Common myeloid progenitor, CD34-positive (primary cell): ENCODE measurements around the gene ABCB11.

Experiments
- CTCF ChIA-PET: fragments of 350-600 bp; sonication (Branson Sonifier 250); formaldehyde crosslinking; loops from one replicate; lab custom pipeline; 2021; ENCODE audit warnings: antibody characterized with exemption; lab: Charles Lee
- POLR2A ChIA-PET: fragments of 350-600 bp; sonication (Branson Sonifier 250); formaldehyde crosslinking; loops from one replicate; lab custom pipeline; 2021; ENCODE audit warnings: antibody characterized with exemption; lab: Charles Lee
- DNase-seq, 3 donors: peaks; one replicate each; pipeline versions ENCODE4 v3.0.0 to v3.0.0-alpha.2; 2013
- H3K27ac ChIP-seq, 2 experiments: 1 replicate in 1 of 2; 2 replicates in 1 of 2; pipeline ENCODE4 v1.7.0; 2013; ENCODE audit warnings: inconsistent platforms in 2 of 2, low read length in 2 of 2, mild to moderate bottlenecking in 2 of 2, low read depth in 1 of 2, moderate library complexity in 1 of 2; ENCODE audit not compliant: severe bottlenecking in 2 of 2, insufficient read depth in 1 of 2, poor library complexity in 1 of 2
- H3K27me3 ChIP-seq, 5 experiments: replicated peaks in 2 of 5; 1 replicate in 3 of 5; 2 replicates in 2 of 5; pipeline versions ENCODE4 v1.6.1 to v1.7.0; 2013; ENCODE audit warnings: low read length in 4 of 5, mild to moderate bottlenecking in 2 of 5, moderate library complexity in 2 of 5, inconsistent platforms in 1 of 5; ENCODE audit not compliant: insufficient read depth in 5 of 5, control insufficient read depth in 4 of 5
- H3K36me3 ChIP-seq, 4 experiments: 1 replicate in 2 of 4; 2 replicates in 2 of 4; pipeline versions ENCODE4 v1.6.1 to v1.7.0; 2013; ENCODE audit warnings: low read length in 3 of 4, control low read depth in 1 of 4, mild to moderate bottlenecking in 1 of 4; ENCODE audit not compliant: control insufficient read depth in 4 of 4, insufficient read depth in 4 of 4
- H3K4me1 ChIP-seq, 4 experiments: 1 replicate in 3 of 4; 2 replicates in 1 of 4; pipeline versions ENCODE4 v1.6.1 to v1.7.1; 2013; ENCODE audit warnings: low read length in 3 of 4, mild to moderate bottlenecking in 3 of 4, control low read depth in 1 of 4, inconsistent platforms in 1 of 4, moderate library complexity in 1 of 4; ENCODE audit not compliant: control insufficient read depth in 4 of 4, insufficient read depth in 4 of 4; ENCODE audit errors: control extremely low read depth in 1 of 4
- H3K4me3 ChIP-seq, 7 experiments: 1 replicate in 4 of 7; 2 replicates in 3 of 7; pipeline versions ENCODE4 v1.5.1 to v1.7.0; 2013; ENCODE audit warnings: mild to moderate bottlenecking in 7 of 7, low read length in 6 of 7, moderate library complexity in 6 of 7, inconsistent platforms in 2 of 7, low read depth in 2 of 7, control low read depth in 1 of 7; ENCODE audit not compliant: insufficient read depth in 4 of 7, control insufficient read depth in 1 of 7; ENCODE audit errors: extremely low read depth in 1 of 7
- H3K9me3 ChIP-seq, 5 experiments: 1 replicate in 4 of 5; 2 replicates in 1 of 5; pipeline versions ENCODE4 v1.6.1 to v1.7.1; 2013; ENCODE audit warnings: low read length in 4 of 5, mild to moderate bottlenecking in 2 of 5, inconsistent platforms in 1 of 5, low read depth in 1 of 5, moderate library complexity in 1 of 5; ENCODE audit not compliant: control insufficient read depth in 4 of 5, insufficient read depth in 2 of 5; ENCODE audit errors: control extremely low read depth in 1 of 5
- WGBS: methylation state at CpG from one replicate; pipeline ENCODE4 v1.1.5; 2013; ENCODE audit not compliant: insufficient coverage; 5-methylcytosine and 5-hydroxymethylcytosine counted together

ABCB11 gene

GRCh38 chr2:169034256-169034655, 3.1 kb upstream of the ABCB11 start:
- no peak overlapping the region for H3K27ac ChIP-seq
- peaks cover 3 to 13% (median 7%) of the 10 kb centered on the region in 4 experiments for H3K4me1 ChIP-seq
- no peaks in the 10 kb centered on the region for H3K9me3 ChIP-seq
- no peaks in the 10 kb centered on the region for H3K36me3 ChIP-seq
- ChIA-PET CTCF (interaction anchor here (1.3 kb wide), 1 partner anchor 23 kb away, joined by 3 read pairs; no protein-coding TSS in a partner anchor), POLR2A (no interaction called here)
- no peak overlapping the region for H3K4me3 ChIP-seq
- no CpG with 5 or more reads among the region's 1 CpG for WGBS
- H3K27me3 ChIP-seq, result no peaks in the 10 kb centered on the region
- DNase-seq, result peak in 2 of 3 donors; percentile 35 to 45

DNA sequence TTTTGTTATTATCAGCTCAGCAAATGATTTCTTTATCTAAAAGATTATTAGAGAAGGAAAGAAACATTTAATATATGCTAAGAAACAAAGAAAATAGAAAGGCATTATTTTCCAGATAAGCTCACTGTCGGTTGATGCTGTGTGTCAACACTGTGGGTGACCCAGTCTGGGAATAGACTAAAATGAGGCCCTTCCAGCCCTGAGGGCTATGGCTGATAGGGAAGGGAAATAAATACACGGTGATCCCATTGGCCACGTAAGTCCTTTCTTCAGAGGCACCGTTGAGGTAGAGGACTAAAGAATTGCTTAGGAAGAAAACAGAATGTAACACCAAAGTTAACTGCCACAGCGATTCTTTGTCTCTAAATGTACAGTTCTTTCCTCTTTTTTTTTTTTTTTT, 1.8 kb downstream of the ABCB11 start:
- no peak for DNase-seq
- no peak overlapping the region for H3K4me3 ChIP-seq
- ChIA-PET POLR2A (interaction anchor here (0.6 kb wide), 1 partner anchor 11 kb away, joined by 3 read pairs; no protein-coding TSS in a partner anchor), CTCF (interaction anchor here (0.7 to 0.9 kb wide), 2 partner anchors 19 to 94 kb away, joined by 3 to 4 read pairs; no protein-coding TSS in a partner anchor)
- no peaks in the 10 kb centered on the region for H3K4me1 ChIP-seq
- no peak overlapping the region for H3K27ac ChIP-seq
- no peaks in the 10 kb centered on the region for H3K36me3 ChIP-seq
- no peaks in the 10 kb centered on the region for H3K9me3 ChIP-seq
- no peaks in the 10 kb centered on the region for H3K27me3 ChIP-seq
- WGBS, result 89% methylated on average over 1 of the region's 5 CpGs

- no peak overlapping the region for H3K27ac ChIP-seq
- no peaks in the 10 kb centered on the region for H3K27me3 ChIP-seq
- WGBS, result 100% methylated on average over 1 of the region's 3 CpGs
- peak in 2 of 3 donors; percentile 17 to 42 for DNase-seq
- no peaks in the 10 kb centered on the region for H3K9me3 ChIP-seq
- H3K4me1 ChIP-seq, result no peaks in the 10 kb centered on the region
- ChIA-PET POLR2A (no interaction called here), CTCF (no interaction called here)
- no peaks in the 10 kb centered on the region for H3K36me3 ChIP-seq
- H3K4me3 ChIP-seq, result no peak overlapping the region
These were observed 3.9 kb downstream of the ABCB11 start for GRCh38 chr2:169027234-169027633.

DNA sequence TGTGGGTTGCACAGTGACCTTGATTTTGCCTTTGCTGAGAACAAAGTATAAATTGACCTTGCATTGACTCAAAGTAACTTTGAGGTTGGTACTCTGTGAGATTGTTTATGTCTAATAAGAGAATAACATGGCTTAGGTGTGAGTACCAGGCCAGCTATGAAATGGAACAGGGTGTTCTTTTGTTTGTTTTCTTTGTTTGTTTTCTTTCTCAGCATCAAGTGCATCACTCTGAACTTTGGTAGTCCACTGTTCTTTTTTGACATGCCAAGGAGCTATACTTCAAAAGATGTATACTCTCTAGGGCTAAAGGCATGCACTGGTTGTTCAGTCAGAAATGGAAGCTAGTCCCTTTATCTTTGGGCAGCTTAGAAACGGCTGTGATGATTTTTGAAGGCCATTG, 5.1 kb downstream of the ABCB11 start:
- Histone ChIP-seq H3K27ac (no peak overlapping the region), H3K9me3 (no peaks in the 10 kb centered on the region), H3K4me1 (no peaks in the 10 kb centered on the region), H3K36me3 (no peaks in the 10 kb centered on the region), H3K4me3 (no peak overlapping the region), H3K27me3 (no peaks in the 10 kb centered on the region)
- no peak for DNase-seq
- ChIA-PET POLR2A (no interaction called here), CTCF (no interaction called here)
- WGBS, result no CpG with 5 or more reads among the region's 1 CpG

DNA sequence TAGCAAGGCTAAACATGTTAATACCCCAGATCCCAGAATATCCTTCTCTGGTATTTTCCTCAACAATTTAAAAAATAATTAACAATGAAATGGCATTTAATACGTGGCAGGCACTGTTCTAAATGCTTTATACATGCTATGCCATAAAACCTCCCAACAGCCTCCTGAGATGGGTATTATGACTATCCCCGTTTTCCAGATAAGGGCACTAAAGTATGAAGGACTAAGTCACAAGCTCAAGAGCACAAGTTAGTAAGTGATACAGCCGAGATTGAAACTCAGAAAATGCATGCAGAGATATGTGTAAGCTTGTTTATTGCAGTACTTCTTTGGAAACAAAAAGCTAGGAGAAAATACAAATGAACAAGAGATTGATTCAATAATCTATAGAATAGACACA, 8.0 kb downstream of the ABCB11 start:
- Histone ChIP-seq H3K27me3 (no peaks in the 10 kb centered on the region), H3K4me3 (no peak overlapping the region), H3K4me1 (no peaks in the 10 kb centered on the region), H3K36me3 (no peaks in the 10 kb centered on the region), H3K9me3 (no peaks in the 10 kb centered on the region), H3K27ac (no peak overlapping the region)
- ChIA-PET POLR2A (no interaction called here), CTCF (no interaction called here)
- 100% methylated on average over 2 of the region's 3 CpGs for WGBS
- no peak for DNase-seq

- WGBS, result 100% methylated on average over 2 of the region's 3 CpGs
- no peak for DNase-seq
These were observed 12.7 kb downstream of the ABCB11 start for GRCh38 chr2:169018390-169018789.

DNA sequence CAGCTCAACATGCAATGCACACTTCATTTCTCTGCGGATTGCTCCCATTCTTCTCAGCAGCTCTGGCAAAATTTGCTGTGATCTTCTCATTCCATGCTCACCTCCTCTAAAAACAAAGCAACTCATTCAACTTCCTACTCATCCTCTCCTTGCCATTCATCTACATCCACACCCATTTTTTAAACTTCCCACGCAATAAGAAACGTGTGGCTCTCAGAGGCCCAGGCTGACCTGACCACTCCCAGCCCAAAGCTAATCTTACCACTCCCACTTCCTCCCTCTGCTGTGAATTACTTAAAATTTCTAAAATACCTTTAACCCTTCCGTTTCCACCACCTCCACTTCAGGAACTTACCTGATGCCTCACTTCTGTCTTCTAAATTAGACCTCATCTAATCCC, 15.2 kb downstream of the ABCB11 start:
- Histone ChIP-seq H3K4me1 (peaks cover 0 to 2% (median 0%) of the 10 kb centered on the region in 4 experiments), H3K9me3 (no peaks in the 10 kb centered on the region), H3K4me3 (no peak overlapping the region), H3K27me3 (no peaks in the 10 kb centered on the region), H3K36me3 (no peaks in the 10 kb centered on the region), H3K27ac (no peak overlapping the region)
- DNase-seq, result no peak
- 83% methylated on average over 3 of the region's 4 CpGs for WGBS
- ChIA-PET CTCF (no interaction called here), POLR2A (no interaction called here)

More at GRCh38 chr2:169018390-169018789, 12.7 kb downstream of the ABCB11 start:
- Histone ChIP-seq H3K27me3 (no peaks in the 10 kb centered on the region), H3K36me3 (no peaks in the 10 kb centered on the region), H3K4me3 (no peak overlapping the region), H3K9me3 (no peaks in the 10 kb centered on the region), H3K4me1 (peaks cover 0 to 2% (median 0%) of the 10 kb centered on the region in 4 experiments), H3K27ac (no peak overlapping the region)
- POLR2A ChIA-PET, result no interaction called here
- CTCF ChIA-PET, result no interaction called here
